GM19395 (cell line): ENCODE data around the gene PHLDB1.
"Not testable (repeated sequence)": the region's sequence is repeated elsewhere in the genome, so short reads cannot be mapped to it uniquely, and the experiment has no call there.

Experiments used
- ATAC-seq: cut with Tn5 transposase; IDR thresholded peaks from one replicate; pipeline ENCODE4 v1.9.1; 2021; ENCODE audit warnings: mild to moderate bottlenecking, moderate library complexity; ENCODE audit not compliant: unreplicated experiment

The PHLDB1 gene

GRCh38 chr11:118605116-118605867 lies 2.1 kb upstream of the PHLDB1 start:
- ATAC-seq, result no peak

GRCh38 chr11:118606157-118606843 lies 1.1 kb upstream of the PHLDB1 start:
- ATAC-seq, result no peak

- no peak for ATAC-seq
Measured at GRCh38 chr11:118606844-118607228, 579 bp upstream of the PHLDB1 start.

GRCh38 chr11:118608360-118609227 lies 1.2 kb downstream of the PHLDB1 start:
- no peak for ATAC-seq

GRCh38 chr11:118609380-118610224 lies 2.2 kb downstream of the PHLDB1 start:
- ATAC-seq, result no peak

GRCh38 chr11:118610225-118610772 lies 2.9 kb downstream of the PHLDB1 start:
- ATAC-seq, result no peak

GRCh38 chr11:118610773-118611432 lies 3.5 kb downstream of the PHLDB1 start:
- ATAC-seq, result no peak

GRCh38 chr11:118611433-118611795 lies 4.0 kb downstream of the PHLDB1 start:
- not testable (repeated sequence) for ATAC-seq

GRCh38 chr11:118612378-118612777 lies 5.0 kb downstream of the PHLDB1 start:
- no peak for ATAC-seq

- ATAC-seq, result no peak
Measured at GRCh38 chr11:118614511-118614910, 7.1 kb downstream of the PHLDB1 start.

GRCh38 chr11:118615282-118615975 lies 8.0 kb downstream of the PHLDB1 start:
- ATAC-seq, result no peak

- no peak for ATAC-seq
Measured at GRCh38 chr11:118615976-118616371, 8.6 kb downstream of the PHLDB1 start.

- no peak for ATAC-seq
Measured at GRCh38 chr11:118618115-118618990, 10.9 kb downstream of the PHLDB1 start.

GRCh38 chr11:118618991-118619375 lies 11.6 kb downstream of the PHLDB1 start:
- no peak for ATAC-seq

- ATAC-seq, result no peak
Measured at GRCh38 chr11:118619444-118620197, 12.2 kb downstream of the PHLDB1 start.

GRCh38 chr11:118620529-118621070 lies 13.2 kb downstream of the PHLDB1 start:
- no peak for ATAC-seq

GRCh38 chr11:118621071-118621783 lies 13.8 kb downstream of the PHLDB1 start:
- no peak for ATAC-seq
